ENCODE measurements around the gene KRT17.
"Not testable (repeated sequence)": the region's sequence is repeated elsewhere in the genome, so short reads cannot be mapped to it uniquely, and the experiment has no call there.

KRT17 gene

GRCh38 chr17:41620583-41621434 lies 3.6 kb downstream of the KRT17 start:
- no peak for DNase-seq (ENCODE audit: low spot score)

GRCh38 chr17:41619927-41620582 lies 4.3 kb downstream of the KRT17 start:
- DNase-seq (ENCODE audit: low spot score), result not testable (repeated sequence)

- no peak for DNase-seq (ENCODE audit: low spot score)
Measured at GRCh38 chr17:41619036-41619926, 5.1 kb downstream of the KRT17 start.

GRCh38 chr17:41618341-41619035 lies 5.9 kb downstream of the KRT17 start:
- DNase-seq (ENCODE audit: low spot score), result no peak

GRCh38 chr17:41617698-41618097 lies 6.7 kb downstream of the KRT17 start:
- DNase-seq (ENCODE audit: low spot score), result no peak

- no peak for DNase-seq (ENCODE audit: low spot score)
Measured at GRCh38 chr17:41617136-41617535, 7.2 kb downstream of the KRT17 start.

GRCh38 chr17:41616486-41616885 lies 7.9 kb downstream of the KRT17 start:
- DNase-seq (ENCODE audit: low spot score), result not testable (repeated sequence)

- no peak for DNase-seq (ENCODE audit: low spot score)
Measured at GRCh38 chr17:41615454-41615853, 8.9 kb downstream of the KRT17 start.

GRCh38 chr17:41614767-41615166 lies 9.6 kb downstream of the KRT17 start:
- not testable (repeated sequence) for DNase-seq (ENCODE audit: low spot score)

GRCh38 chr17:41614098-41614497 lies 10.3 kb downstream of the KRT17 start:
- no peak for DNase-seq (ENCODE audit: low spot score)

GRCh38 chr17:41613277-41614082 lies 10.9 kb downstream of the KRT17 start:
- no peak for DNase-seq (ENCODE audit: low spot score)

- DNase-seq (ENCODE audit: low spot score), result not testable (repeated sequence)
Measured at GRCh38 chr17:41612376-41613160, 11.8 kb downstream of the KRT17 start, which contains the start of gene KRT16. Gene KRT16 (minus strand): TSS chr17:41612767. CDS start chr17:41612688, 79 bp downstream.

GRCh38 chr17:41610965-41611640 lies 13.3 kb downstream of the KRT17 start:
- no peak for DNase-seq (ENCODE audit: low spot score)

GRCh38 chr17:41610061-41610517 lies 14.3 kb downstream of the KRT17 start:
- DNase-seq (ENCODE audit: low spot score), result peak; percentile 5

GRCh38 chr17:41606930-41607329 lies 17.4 kb downstream of the KRT17 start:
- not testable (repeated sequence) for DNase-seq (ENCODE audit: low spot score)

- DNase-seq (ENCODE audit: low spot score), result no peak
Measured at GRCh38 chr17:41602524-41602923, 21.9 kb downstream of the KRT17 start.

GRCh38 chr17:41600318-41600717 lies 24.1 kb downstream of the KRT17 start:
- no peak for DNase-seq (ENCODE audit: low spot score)

- no peak for DNase-seq (ENCODE audit: low spot score)
Measured at GRCh38 chr17:41599680-41600079, 24.7 kb downstream of the KRT17 start.

GRCh38 chr17:41595585-41595984 lies 28.8 kb downstream of the KRT17 start:
- DNase-seq (ENCODE audit: low spot score), result no peak

Data from cerebellar cortex (tissue), 1 donor.